GM18951 (cell line): Measurements from ENCODE around the gene NOL8.

Experiments used
- POLR2A ChIP-seq: IDR thresholded peaks from 4 replicates; pipeline ENCODE4 v1.6.1; 2011; ENCODE audit warnings: mild to moderate bottlenecking; ENCODE audit not compliant: insufficient read length, insufficient read depth; ENCODE audit errors: extremely low read depth
- in situ Hi-C: fragments of 300-500 bp; cut with MboI; formaldehyde crosslinking; loops from one replicate; pipeline ENCODE4 v1.12.0; 2022; ENCODE audit warnings: low sequenced_read_pairs, mixed read lengths, inconsistent platforms; ENCODE audit not compliant: unreplicated experiment

The NOL8 gene

GRCh38 chr9:92295240-92295790, 29.8 kb downstream of the NOL8 start:
- in situ Hi-C loops = no loop called here
- TF ChIP-seq POLR2A = no peak

DNA sequence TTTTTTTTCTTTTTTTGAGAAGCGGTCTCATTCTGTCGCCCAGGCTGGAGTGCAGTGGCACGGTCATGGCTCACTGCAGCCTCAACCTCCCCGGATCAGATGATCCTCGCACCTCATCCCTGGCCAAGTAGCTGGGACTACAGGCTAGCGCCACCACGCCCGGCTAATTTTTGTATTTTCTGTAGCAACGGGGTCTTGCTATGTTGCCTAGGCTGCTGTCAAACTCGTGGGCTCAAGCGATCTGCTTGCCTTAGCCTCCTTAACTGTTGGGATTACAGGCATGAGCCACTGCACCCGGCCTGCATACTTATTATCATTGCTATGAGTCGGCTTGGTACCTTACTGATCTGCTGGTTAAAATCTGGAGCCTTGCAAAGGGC, 30.9 kb downstream of the NOL8 start:
- TF ChIP-seq POLR2A = no peak
- in situ Hi-C loops = no loop called here

GRCh38 chr9:92293452-92294296, 31.5 kb downstream of the NOL8 start, which contains the start of gene IARS1:
IARS1 (minus strand) TSS chr9:92293697; CDS start chr9:92289419, 4,278 bp downstream.
- in situ Hi-C loops = no loop called here
- TF ChIP-seq POLR2A = peak; percentile 88

DNA sequence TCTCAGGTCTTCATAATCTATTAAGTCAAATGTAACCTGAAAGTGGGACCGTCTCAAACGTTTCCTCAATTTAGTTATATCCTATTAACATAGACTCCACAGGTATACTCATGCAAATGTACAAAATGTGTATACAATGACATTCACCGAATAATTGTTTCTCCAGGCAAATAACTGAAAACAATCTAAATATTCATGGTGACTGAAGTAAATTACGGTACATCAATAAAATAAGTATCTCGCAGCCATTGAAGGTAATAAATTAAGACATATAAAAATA, 32.1 kb downstream of the NOL8 start:
- TF ChIP-seq POLR2A = no peak
- in situ Hi-C loops = no loop called here

DNA sequence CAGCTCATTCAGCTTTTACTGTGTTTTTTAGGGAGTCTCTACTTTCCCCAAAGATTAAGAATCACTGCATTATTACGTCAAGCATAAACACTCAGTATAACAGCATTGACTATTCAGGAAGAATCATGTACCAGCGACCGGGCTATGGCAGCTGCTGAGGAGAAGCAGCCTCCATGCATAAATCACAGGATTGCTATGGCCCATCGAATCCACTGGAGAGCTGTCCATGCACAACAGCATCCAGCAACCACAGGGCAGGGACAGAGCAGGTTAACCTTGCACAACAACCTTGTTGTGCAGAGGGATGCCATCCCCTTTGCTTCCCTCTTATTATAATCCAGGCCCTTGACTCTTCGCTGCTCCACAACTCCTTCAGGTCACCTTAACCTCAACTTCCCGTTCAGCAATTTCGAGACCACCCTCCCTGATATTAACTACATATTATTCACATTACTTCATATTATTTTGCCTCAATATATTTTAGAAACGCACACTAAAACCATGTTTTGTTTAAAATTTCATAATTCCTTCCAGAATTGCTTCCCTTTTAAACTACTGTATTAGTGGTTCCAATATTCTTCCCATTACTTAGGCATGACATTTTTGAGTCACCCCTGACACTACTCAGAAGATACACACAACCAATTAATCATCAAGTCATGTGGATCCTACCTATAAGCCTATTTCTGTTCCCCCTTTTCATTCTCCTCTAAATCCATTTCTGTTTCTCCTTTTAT, 32.6 kb downstream of the NOL8 start:
- no peak for TF ChIP-seq POLR2A
- in situ Hi-C loops = no loop called here

DNA sequence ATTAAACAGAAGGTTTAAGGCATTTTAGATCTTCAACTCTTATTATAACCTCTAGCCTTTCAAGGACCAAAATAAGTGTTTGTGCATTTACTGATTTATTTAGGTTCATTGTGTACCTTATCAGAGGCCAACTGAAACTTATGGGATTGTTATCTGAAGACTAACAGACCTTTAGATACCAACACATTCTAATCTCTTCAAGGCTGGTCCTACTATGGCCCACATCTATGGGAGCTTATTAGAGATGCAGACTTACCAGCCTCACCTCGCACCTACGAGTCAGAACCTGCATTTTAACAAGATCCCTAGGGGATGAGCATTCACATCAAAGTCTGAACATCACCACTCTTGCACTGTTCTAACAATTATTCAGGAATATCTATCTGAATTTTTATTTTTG, 33.6 kb downstream of the NOL8 start:
- no peak for TF ChIP-seq POLR2A

DNA sequence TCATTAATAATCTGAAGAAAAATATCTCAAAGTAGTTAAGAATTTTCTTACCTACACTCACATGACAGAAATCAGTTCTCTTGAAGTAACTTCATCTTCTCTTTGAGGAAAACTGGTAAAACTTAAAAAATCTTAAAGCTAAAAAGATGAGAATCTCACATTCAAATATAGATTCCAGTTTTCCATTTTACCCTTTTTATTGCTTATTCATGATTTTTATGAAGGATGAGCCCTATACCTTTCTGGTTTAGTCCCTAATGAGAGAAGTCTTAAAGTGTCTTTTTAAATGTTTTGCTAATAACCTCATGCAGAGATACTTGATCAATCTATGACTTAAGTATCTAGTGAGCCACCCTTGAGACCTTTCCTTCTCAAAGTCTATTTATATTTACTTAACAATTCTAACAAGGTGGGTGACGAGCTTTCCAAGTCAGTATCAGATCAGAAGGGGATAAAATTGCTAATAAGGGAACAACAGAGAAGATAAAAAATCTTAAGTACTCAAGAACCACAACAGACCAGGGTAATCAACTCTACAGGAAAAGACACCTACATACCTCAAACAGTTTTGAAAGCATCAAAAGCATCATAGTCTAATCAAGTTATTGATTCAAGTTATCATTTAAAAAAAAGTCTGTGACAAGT, 34.2 kb downstream of the NOL8 start:
- no peak for TF ChIP-seq POLR2A
- in situ Hi-C loops = no loop called here

More for the DNA sequence above, 33.6 kb downstream of the NOL8 start:
- in situ Hi-C loops = no loop called here

- no peak for TF ChIP-seq POLR2A
- in situ Hi-C loops = no loop called here
Observed at GRCh38 chr9:92289708-92290390, 35.3 kb downstream of the NOL8 start.

GRCh38 chr9:92279302-92279701, 45.8 kb downstream of the NOL8 start:
- in situ Hi-C loops = no loop called here

GRCh38 chr9:92278110-92278509, 47.0 kb downstream of the NOL8 start:
- in situ Hi-C loops = no loop called here
- no peak for TF ChIP-seq POLR2A

More at GRCh38 chr9:92279302-92279701, 45.8 kb downstream of the NOL8 start:
- no peak for TF ChIP-seq POLR2A

DNA sequence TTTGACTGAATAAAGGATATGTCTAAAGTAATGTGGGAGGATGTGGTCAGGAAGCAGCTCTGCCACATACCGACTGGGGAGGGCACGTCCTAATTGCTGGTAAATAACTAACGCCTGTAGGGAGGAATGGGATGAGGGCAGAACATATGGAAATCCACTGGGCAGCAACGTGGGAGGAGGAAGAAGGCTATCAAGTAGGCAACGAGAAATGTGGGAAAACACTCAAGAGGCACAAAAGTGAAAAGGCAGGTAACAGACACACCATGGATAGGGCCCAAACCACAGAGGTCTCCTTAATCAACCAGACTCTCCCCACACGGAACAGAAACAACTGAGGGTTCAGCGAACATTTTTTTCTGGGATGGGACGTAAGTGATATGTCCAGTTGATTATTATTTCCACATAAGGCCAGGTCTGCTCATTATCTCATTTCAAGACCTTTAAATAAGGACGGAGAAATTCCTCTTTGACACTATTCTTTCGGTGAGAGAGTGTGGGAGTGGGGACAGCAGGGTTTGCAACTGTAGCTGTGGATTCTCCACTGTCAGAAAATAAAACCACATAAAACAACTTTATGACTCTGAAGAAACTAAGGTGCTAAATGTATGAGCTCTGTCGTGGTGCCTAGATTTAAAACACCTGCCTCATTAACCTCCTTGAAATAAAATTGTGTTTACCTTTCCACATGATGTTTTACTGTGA, 48.7 kb downstream of the NOL8 start:
- TF ChIP-seq POLR2A = no peak
- in situ Hi-C loops = no loop called here

DNA sequence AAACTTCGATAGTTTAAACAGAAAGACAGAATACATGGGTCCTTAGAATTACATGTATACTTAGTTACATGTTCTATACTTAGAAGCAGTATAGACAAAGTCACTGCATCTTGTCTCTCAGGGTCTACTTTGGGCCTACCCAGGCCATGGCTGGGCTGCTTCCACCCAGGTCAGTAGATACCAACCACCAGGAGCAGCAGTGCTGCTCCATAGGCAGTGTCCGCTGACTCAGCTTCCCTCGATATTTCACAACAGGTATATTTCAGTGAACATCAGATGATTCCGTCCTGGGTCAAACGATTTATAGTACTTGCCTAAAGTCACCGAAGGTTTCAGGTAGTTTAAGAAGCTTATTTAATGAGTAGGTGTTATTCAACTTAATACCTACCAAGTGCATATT, 49.6 kb downstream of the NOL8 start:
- TF ChIP-seq POLR2A = no peak
- in situ Hi-C loops = no loop called here
